GM10266 (cell line): Measurements from ENCODE around the gene OARD1.

Source experiments
- DNase-seq: peaks from one replicate; pipeline ENCODE4 v3.0.0; 2012; ENCODE audit errors: extremely low spot score
- TF ChIP-seq, protein P1 (sequence below): IDR thresholded peaks from 2 replicates; pipeline ENCODE4 v1.5.1; 2012; ENCODE audit warnings: mild to moderate bottlenecking, low read depth; ENCODE audit not compliant: control insufficient read depth, insufficient read depth; ENCODE audit errors: missing control alignments

The OARD1 gene

DNA sequence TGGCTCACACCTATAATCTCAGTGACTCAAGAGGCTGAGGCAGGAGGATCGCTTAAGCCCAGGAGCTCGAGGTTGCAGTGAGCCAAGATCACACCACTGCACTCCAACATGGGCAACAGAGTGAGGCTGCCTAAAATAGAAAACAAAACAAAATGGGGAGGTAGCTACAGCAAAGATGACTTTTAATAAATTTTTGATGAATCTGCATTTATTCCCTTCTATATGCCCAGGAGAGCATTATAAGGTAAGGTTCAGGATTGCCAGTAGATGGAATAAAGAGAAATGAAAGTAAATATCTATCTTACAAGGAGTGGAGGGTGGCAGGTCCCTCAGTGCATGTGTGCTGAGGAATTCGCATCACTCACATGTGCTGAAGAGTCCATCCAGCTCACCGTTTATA is 57.4 kb downstream of the OARD1 start:
- TF ChIP-seq, protein P1, sequence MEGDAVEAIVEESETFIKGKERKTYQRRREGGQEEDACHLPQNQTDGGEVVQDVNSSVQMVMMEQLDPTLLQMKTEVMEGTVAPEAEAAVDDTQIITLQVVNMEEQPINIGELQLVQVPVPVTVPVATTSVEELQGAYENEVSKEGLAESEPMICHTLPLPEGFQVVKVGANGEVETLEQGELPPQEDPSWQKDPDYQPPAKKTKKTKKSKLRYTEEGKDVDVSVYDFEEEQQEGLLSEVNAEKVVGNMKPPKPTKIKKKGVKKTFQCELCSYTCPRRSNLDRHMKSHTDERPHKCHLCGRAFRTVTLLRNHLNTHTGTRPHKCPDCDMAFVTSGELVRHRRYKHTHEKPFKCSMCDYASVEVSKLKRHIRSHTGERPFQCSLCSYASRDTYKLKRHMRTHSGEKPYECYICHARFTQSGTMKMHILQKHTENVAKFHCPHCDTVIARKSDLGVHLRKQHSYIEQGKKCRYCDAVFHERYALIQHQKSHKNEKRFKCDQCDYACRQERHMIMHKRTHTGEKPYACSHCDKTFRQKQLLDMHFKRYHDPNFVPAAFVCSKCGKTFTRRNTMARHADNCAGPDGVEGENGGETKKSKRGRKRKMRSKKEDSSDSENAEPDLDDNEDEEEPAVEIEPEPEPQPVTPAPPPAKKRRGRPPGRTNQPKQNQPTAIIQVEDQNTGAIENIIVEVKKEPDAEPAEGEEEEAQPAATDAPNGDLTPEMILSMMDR = no peak
- no peak for DNase-seq
